ENCODE data around the gene FOXB2. TPM values are rescaled to one million over a fixed set of nuclear protein-coding genes. Genes with fewer than 3 reads are reported as not detected.
"Not testable (repeated sequence)": the region's sequence is repeated elsewhere in the genome, so short reads cannot be mapped to it uniquely, and the experiment has no call there.

Gene FOXB2
- total RNA-seq, 1 donor from 2014 or later: not detected

GRCh38 chr9:77030045-77030444 is 10.6 kb downstream of the FOXB2 start:
- intact Hi-C loops (cut with micrococcal nuclease): no loop called here
- DNase-seq (no peak), ATAC-seq (no peak)

- intact Hi-C loops (cut with micrococcal nuclease): no loop called here
- DNase-seq (no peak), ATAC-seq (no peak)
These were observed 19.0 kb downstream of the FOXB2 start for GRCh38 chr9:77038281-77039036.

GRCh38 chr9:77040340-77040739 is 20.9 kb downstream of the FOXB2 start:
- intact Hi-C loops (cut with micrococcal nuclease): no loop called here
- no peak for ATAC-seq
- DNase-seq: no peak

GRCh38 chr9:77043743-77044142 is 24.3 kb downstream of the FOXB2 start:
- DNase-seq; ATAC-seq; intact Hi-C loops (cut with micrococcal nuclease): not testable (repeated sequence)

GRCh38 chr9:77060681-77061080 is 41.2 kb downstream of the FOXB2 start:
- ATAC-seq; DNase-seq; intact Hi-C loops (cut with micrococcal nuclease): not testable (repeated sequence)

GRCh38 chr9:77063645-77064285 is 44.3 kb downstream of the FOXB2 start:
- intact Hi-C loops (cut with micrococcal nuclease): no loop called here
- DNase-seq: no peak
- no peak for ATAC-seq

GRCh38 chr9:77066388-77066787 is 46.9 kb downstream of the FOXB2 start:
- ATAC-seq: no peak
- intact Hi-C loops (cut with micrococcal nuclease): no loop called here
- DNase-seq: no peak

Other genes with a start within 250 kb of the FOXB2 start
- 1.4 TPM for gene PRUNE2, start 113.5 kb upstream of the FOXB2 start, total RNA-seq
- gene VPS13A, start 157.9 kb downstream of the FOXB2 start, total RNA-seq: 39.0 TPM

Data from left ventricle myocardium superior (tissue), 1 donor.